ENCODE measurements around the gene ATG4D. TPM values are rescaled to one million over a fixed set of nuclear protein-coding genes. Genes with fewer than 3 reads are reported as not detected.

Gene ATG4D
- total and polyA plus RNA-seq, 4 donors = 4.7 to 44.4 (median 11.1) TPM

- 16% methylated on average over 4 of the region's 4 CpGs for WGBS
- H3K9ac ChIP-seq (ENCODE audit: low read depth in 1 of 2, low read length in 2 of 2) = peak overlapping the region in 1 of 2 donors; percentile 48
Measured at GRCh38 chr19:10566408-10566657, 22.6 kb downstream of the ATG4D start.

GRCh38 chr19:10566658-10567410 lies 23.1 kb downstream of the ATG4D start:
- DNase-seq (ENCODE audit: low spot score) = peak; percentile 45
- peak overlapping the region; percentile 46 to 80 for H3K27ac ChIP-seq (ENCODE audit: low read depth in 1 of 2, low read length in 2 of 2)
- H3K9me3 ChIP-seq (ENCODE audit: control insufficient read depth in 4 of 4, low read length in 3 of 4) = no peaks in the 10 kb centered on the region
- WGBS = 69% methylated on average over 19 of the region's 19 CpGs
- H3K27me3 ChIP-seq (ENCODE audit: control insufficient read depth in 4 of 4, insufficient read depth in 4 of 4, low read length in 3 of 4) = no peaks in the 10 kb centered on the region
- peaks cover 11 to 41% (median 23%) of the 10 kb centered on the region in 4 donors for H3K4me1 ChIP-seq (ENCODE audit: control insufficient read depth in 4 of 4, insufficient read depth in 4 of 4, low read length in 3 of 4)
- H3K9ac ChIP-seq (ENCODE audit: low read depth in 1 of 2, low read length in 2 of 2) = no peak overlapping the region
- H3K4me3 ChIP-seq (ENCODE audit: low read depth in 1 of 3, low read length in 3 of 3) = no peak overlapping the region
- peaks cover 0 to 3% (median 0%) of the 10 kb centered on the region in 4 donors for H3K36me3 ChIP-seq (ENCODE audit: control insufficient read depth in 4 of 4, insufficient read depth in 3 of 4, low read depth in 1 of 4, low read length in 3 of 4)
- TF ChIP-seq RAD21 (IDR thresholded peaks at IDR 0.05) (no peak), FOXA1 (IDR thresholded peaks at IDR 0.05) (no peak), TAF1 (conservative IDR thresholded peaks at IDR 0.05) (no peak), HNF4A (conservative IDR thresholded peaks at IDR 0.05) (no peak), ZBTB33 (IDR thresholded peaks at IDR 0.05) (no peak), HNF4G (IDR thresholded peaks at IDR 0.05) (no peak), YY1 (IDR thresholded peaks at IDR 0.05) (no peak), SP1 (IDR thresholded peaks at IDR 0.05) (no peak), FOXA2 (IDR thresholded peaks at IDR 0.05) (no peak)

More at GRCh38 chr19:10566408-10566657, 22.6 kb downstream of the ATG4D start:
- DNase-seq (ENCODE audit: low spot score) = no peak
- Histone ChIP-seq H3K36me3 (ENCODE audit: control insufficient read depth in 4 of 4, insufficient read depth in 3 of 4, low read depth in 1 of 4, low read length in 3 of 4) (peaks cover 0 to 5% (median 0%) of the 10 kb centered on the region in 4 donors), H3K9me3 (ENCODE audit: control insufficient read depth in 4 of 4, low read length in 3 of 4) (no peaks in the 10 kb centered on the region), H3K4me3 (ENCODE audit: low read depth in 1 of 3, low read length in 3 of 3) (peak overlapping the region; percentile 20 to 58 (median 53)), H3K27ac (ENCODE audit: low read depth in 1 of 2, low read length in 2 of 2) (peak overlapping the region; percentile 46 to 80), H3K27me3 (ENCODE audit: control insufficient read depth in 4 of 4, insufficient read depth in 4 of 4, low read length in 3 of 4) (no peaks in the 10 kb centered on the region), H3K4me1 (ENCODE audit: control insufficient read depth in 4 of 4, insufficient read depth in 4 of 4, low read length in 3 of 4) (peaks cover 11 to 41% (median 23%) of the 10 kb centered on the region in 4 donors)
- no peak for TF ChIP-seq RAD21 (IDR thresholded peaks at IDR 0.05)
- no peak for TF ChIP-seq CTCF (IDR thresholded peaks at IDR 0.05; ENCODE audit: low read depth, low read length, missing input control)
- no peak for TF ChIP-seq REST (IDR thresholded peaks at IDR 0.05)
- TF ChIP-seq NR2F2 (IDR thresholded peaks at IDR 0.05) = no peak
- no peak for TF ChIP-seq FOXA2 (IDR thresholded peaks at IDR 0.05)
- no peak for TF ChIP-seq JUND (IDR thresholded peaks at IDR 0.05)
- no peak for TF ChIP-seq EGR1 (IDR thresholded peaks at IDR 0.05; ENCODE audit: low read depth in 2 of 2)
- TF ChIP-seq SP1 (IDR thresholded peaks at IDR 0.05) = no peak
- TF ChIP-seq HNF4A (conservative IDR thresholded peaks at IDR 0.05) = no peak
- TF ChIP-seq TAF1 (conservative IDR thresholded peaks at IDR 0.05) = no peak
- no peak for TF ChIP-seq HNF4G (IDR thresholded peaks at IDR 0.05)
- no peak for TF ChIP-seq MAX (IDR thresholded peaks at IDR 0.05)
- TF ChIP-seq GABPA (IDR thresholded peaks at IDR 0.05 in 1 of 2, conservative IDR thresholded peaks at IDR 0.05 in 1 of 2) = no peak
- no peak for TF ChIP-seq FOXA1 (IDR thresholded peaks at IDR 0.05)
